GM23248 (cell line): ENCODE measurements around the gene DNAI1. TPM values are rescaled to one million over a fixed set of nuclear protein-coding genes. Genes with fewer than 3 reads are reported as not detected.

Experiments used
- DNase-seq: peaks from one replicate; pipeline ENCODE4 v3.0.0-alpha.2; 2015
- H2AFZ ChIP-seq: fragments of 200-600 bp; sonication (generic); 2 replicates; pipeline ENCODE4 v1.6.1; 2016; ENCODE audit warnings: antibody characterized with exemption
- H3F3A ChIP-seq: fragments of 200-600 bp; sonication (generic); 2 replicates; pipeline ENCODE4 v1.6.1; 2016; ENCODE audit warnings: mild to moderate bottlenecking, antibody characterized with exemption, mixed run types; ENCODE audit not compliant: insufficient read depth
- H3K27ac ChIP-seq: fragments of 200-600 bp; sonication (generic); 2 replicates; pipeline ENCODE4 v1.5.1; 2016; ENCODE audit warnings: mild to moderate bottlenecking
- H3K27me3 ChIP-seq: fragments of 200-600 bp; sonication (generic); replicated peaks from 2 replicates; pipeline ENCODE4 v1.6.1; 2016; ENCODE audit warnings: mild to moderate bottlenecking; ENCODE audit not compliant: insufficient read depth
- H3K36me3 ChIP-seq: fragments of 200-600 bp; sonication (generic); 2 replicates; pipeline ENCODE4 v1.6.1; 2016; ENCODE audit warnings: low read depth, mild to moderate bottlenecking
- H3K4me1 ChIP-seq: fragments of 200-600 bp; sonication (generic); 2 replicates; pipeline ENCODE4 v1.6.1; 2016; ENCODE audit warnings: mild to moderate bottlenecking; ENCODE audit not compliant: insufficient read depth
- H3K4me2 ChIP-seq: fragments of 200-600 bp; sonication (generic); one replicate; pipeline ENCODE4 v1.6.1; 2016; ENCODE audit warnings: mild to moderate bottlenecking; ENCODE audit not compliant: unreplicated experiment
- H3K4me3 ChIP-seq: fragments of 200-600 bp; sonication (generic); 2 replicates; pipeline ENCODE4 v1.5.1; 2016; ENCODE audit warnings: mild to moderate bottlenecking
- H3K79me2 ChIP-seq: fragments of 200-600 bp; sonication (generic); 2 replicates; pipeline ENCODE4 v1.6.1; 2016; ENCODE audit warnings: mild to moderate bottlenecking; ENCODE audit not compliant: insufficient read depth
- H3K9ac ChIP-seq: fragments of 200-600 bp; sonication (generic); 2 replicates; pipeline ENCODE4 v1.6.1; 2016; ENCODE audit warnings: mild to moderate bottlenecking
- H3K9me2 ChIP-seq: fragments of 200-600 bp; sonication (generic); 2 replicates; pipeline ENCODE4 v1.6.1; 2016; ENCODE audit warnings: mixed run types, mild to moderate bottlenecking, moderate library complexity; ENCODE audit not compliant: insufficient read depth
- H3K9me3 ChIP-seq: fragments of 200-600 bp; sonication (generic); one replicate; pipeline ENCODE4 v1.6.1; 2017; ENCODE audit warnings: low read depth
- H4K20me1 ChIP-seq: fragments of 200-600 bp; sonication (generic); 2 replicates; pipeline ENCODE4 v1.6.0; 2016; ENCODE audit not compliant: insufficient read depth
- EZH2 ChIP-seq: fragments of 200-600 bp; sonication (generic); IDR thresholded peaks from 2 replicates; pipeline ENCODE4 v1.6.1; 2018; ENCODE audit warnings: antibody characterized with exemption, mild to moderate bottlenecking; ENCODE audit not compliant: insufficient read depth, poor library complexity, severe bottlenecking
- EZH2phosphoT487 ChIP-seq: fragments of 200-600 bp; sonication (generic); IDR thresholded peaks from 2 replicates; pipeline ENCODE4 v1.6.1; 2018; ENCODE audit warnings: antibody characterized with exemption, moderate library complexity, mild to moderate bottlenecking, low read depth; ENCODE audit not compliant: insufficient read depth
- WGBS, 2 experiments: methylation state at CpG; one replicate each; pipeline ENCODE4 v1.1.6; 2015 to 2017; ENCODE audit warnings: low lambda C conversion rate in 2 of 2, low coverage in 1 of 2; ENCODE audit errors: missing lambda C conversion rate in 2 of 2; 5-methylcytosine and 5-hydroxymethylcytosine counted together
- in situ Hi-C: fragments of 300-500 bp; cut with MboI; formaldehyde crosslinking; loops from 2 replicates; pipeline ENCODE4 v1.15.0; 2020
- polyA plus RNA-seq: library from polyadenylated mRNA; unstranded; fragments of >200 nt; fragmentation: Nextera tagmentation; extraction: Ambion mirVana; gene quantifications from 2 replicates; pipeline ENCODE4 v1.2.1, GENCODE V29; 2016
- total RNA-seq: library from RNA; depleted of rRNA; stranded (reverse); fragments of >200 nt; shearing (Covaris generic); gene quantifications from 2 replicates; pipeline ENCODE4 v1.2.3, GENCODE V29; 2014

DNAI1 gene
- total and polyA plus RNA-seq, 2 experiments from 2014 or later = not detected

DNA sequence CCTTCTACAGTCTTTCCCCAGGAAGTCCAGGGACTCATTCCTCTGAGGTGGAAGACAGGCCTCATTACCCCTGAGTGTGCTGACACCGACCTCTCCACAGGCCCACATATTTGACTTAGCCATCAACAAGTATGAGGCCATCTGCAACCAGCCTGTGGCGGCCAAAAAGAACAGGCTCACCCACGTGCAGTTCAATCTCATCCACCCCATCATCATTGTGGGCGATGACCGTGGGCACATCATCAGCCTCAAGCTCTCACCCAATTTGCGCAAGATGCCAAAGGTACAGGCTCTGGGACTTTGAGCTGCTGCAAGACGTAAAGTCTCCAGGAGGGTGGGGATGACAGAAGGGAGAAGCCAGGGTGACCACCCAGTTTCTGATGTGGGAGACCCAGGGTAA, 58.6 kb downstream of the DNAI1 start:
- Histone ChIP-seq H3K4me1 (no peaks in the 10 kb centered on the region), H3K79me2 (no peaks in the 10 kb centered on the region), H4K20me1 (no peaks in the 10 kb centered on the region), H3K4me3 (no peak overlapping the region), H3K36me3 (no peaks in the 10 kb centered on the region), H2AFZ (no peak overlapping the region), H3K27ac (no peak overlapping the region), H3K9me2 (no peaks in the 10 kb centered on the region), H3K4me2 (no peak overlapping the region), H3K9me3 (no peaks in the 10 kb centered on the region), H3K27me3 (peaks cover 2% of the 10 kb centered on the region; the same call in 1 of the 2 replicates), H3K9ac (no peak overlapping the region), H3F3A (no peaks in the 10 kb centered on the region)
- TF ChIP-seq EZH2phosphoT487 (no peak), EZH2 (no peak)
- DNase-seq = no peak
- in situ Hi-C loops = loop anchor here (25.0 kb wide), 1 partner anchor 95 kb away; the partner anchor contains the start of genes DCTN3 and RPP25L
- 77 to 82% methylated on average over 7 of the region's 7 CpGs for WGBS, 2 experiments

DNA sequence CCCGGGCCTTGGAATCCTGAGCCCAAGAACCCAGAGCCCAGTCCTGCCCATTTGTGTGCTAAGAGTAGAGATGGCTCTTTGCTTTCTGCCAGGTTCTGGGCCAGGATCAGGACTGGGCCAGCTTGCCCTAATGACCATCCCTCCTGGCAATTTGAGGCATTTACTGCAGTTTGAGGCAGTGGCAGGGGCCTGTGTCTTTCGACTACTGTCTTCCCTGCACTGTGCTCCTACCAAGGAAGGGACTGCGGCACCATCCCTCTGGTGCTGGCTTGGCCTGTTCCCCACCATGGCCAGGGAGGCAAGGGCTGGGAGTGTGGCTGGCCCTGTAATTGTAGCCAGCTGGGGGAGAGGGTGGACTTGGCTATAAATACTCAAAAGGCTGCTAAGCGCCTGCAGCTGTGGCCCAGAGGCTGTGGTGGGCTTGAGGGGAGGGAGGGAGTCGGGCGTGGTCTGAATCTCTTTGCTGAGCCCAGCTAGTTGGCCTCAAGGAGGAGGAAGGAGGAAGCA, 59.6 kb downstream of the DNAI1 start:
- Histone ChIP-seq H3K27ac (no peak overlapping the region), H3F3A (no peaks in the 10 kb centered on the region), H3K4me2 (no peak overlapping the region), H3K79me2 (no peaks in the 10 kb centered on the region), H3K4me3 (no peak overlapping the region), H3K9me2 (no peaks in the 10 kb centered on the region), H3K9me3 (no peaks in the 10 kb centered on the region), H2AFZ (no peak overlapping the region), H3K4me1 (no peaks in the 10 kb centered on the region), H3K9ac (no peak overlapping the region), H3K27me3 (peaks cover 7% of the 10 kb centered on the region), H4K20me1 (no peaks in the 10 kb centered on the region), H3K36me3 (no peaks in the 10 kb centered on the region)
- no peak for DNase-seq
- TF ChIP-seq EZH2phosphoT487 (no peak), EZH2 (no peak)
- in situ Hi-C loops = loop anchor here (25.0 kb wide), 1 partner anchor 94 kb away; the partner anchor contains the start of genes DCTN3 and RPP25L
- 1 to 2% methylated on average over 6 of the region's 6 CpGs for WGBS, 2 experiments

DNA sequence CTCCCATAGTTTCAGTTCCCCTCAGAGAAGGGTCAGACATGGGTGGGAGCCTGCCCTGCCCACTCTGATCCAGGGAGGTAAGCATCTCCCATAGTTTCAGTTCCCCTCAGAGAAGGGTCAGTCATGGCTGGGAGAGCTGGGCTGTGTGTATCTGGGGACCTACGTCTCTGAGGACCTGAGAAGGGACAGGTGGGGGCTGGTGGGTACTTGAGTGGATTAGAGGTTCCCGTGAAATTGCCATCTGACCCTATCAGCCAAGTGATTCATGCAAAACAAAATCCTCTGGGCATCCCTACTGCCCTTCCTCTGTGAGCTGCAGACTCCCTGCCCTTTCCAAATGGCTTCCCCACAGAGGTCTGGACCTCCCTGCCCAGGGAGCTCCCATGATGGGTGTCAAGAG, 60.3 kb downstream of the DNAI1 start:
- Histone ChIP-seq H3K9me2 (no peaks in the 10 kb centered on the region), H3K4me2 (no peak overlapping the region), H3K79me2 (no peaks in the 10 kb centered on the region), H3K4me1 (no peaks in the 10 kb centered on the region), H3K27ac (no peak overlapping the region), H4K20me1 (no peaks in the 10 kb centered on the region), H3F3A (no peaks in the 10 kb centered on the region), H3K4me3 (no peak overlapping the region), H3K27me3 (peaks cover 7% of the 10 kb centered on the region), H2AFZ (no peak overlapping the region), H3K9ac (no peak overlapping the region), H3K9me3 (no peaks in the 10 kb centered on the region), H3K36me3 (no peaks in the 10 kb centered on the region)
- no peak for TF ChIP-seq EZH2
- no peak for TF ChIP-seq EZH2phosphoT487
- in situ Hi-C loops = loop anchor here (25.0 kb wide), 1 partner anchor 93 kb away; the partner anchor contains the start of genes DCTN3 and RPP25L
- no peak for DNase-seq
- WGBS, 2 experiments = 42 to 48% methylated on average over 2 of the region's 2 CpGs

DNA sequence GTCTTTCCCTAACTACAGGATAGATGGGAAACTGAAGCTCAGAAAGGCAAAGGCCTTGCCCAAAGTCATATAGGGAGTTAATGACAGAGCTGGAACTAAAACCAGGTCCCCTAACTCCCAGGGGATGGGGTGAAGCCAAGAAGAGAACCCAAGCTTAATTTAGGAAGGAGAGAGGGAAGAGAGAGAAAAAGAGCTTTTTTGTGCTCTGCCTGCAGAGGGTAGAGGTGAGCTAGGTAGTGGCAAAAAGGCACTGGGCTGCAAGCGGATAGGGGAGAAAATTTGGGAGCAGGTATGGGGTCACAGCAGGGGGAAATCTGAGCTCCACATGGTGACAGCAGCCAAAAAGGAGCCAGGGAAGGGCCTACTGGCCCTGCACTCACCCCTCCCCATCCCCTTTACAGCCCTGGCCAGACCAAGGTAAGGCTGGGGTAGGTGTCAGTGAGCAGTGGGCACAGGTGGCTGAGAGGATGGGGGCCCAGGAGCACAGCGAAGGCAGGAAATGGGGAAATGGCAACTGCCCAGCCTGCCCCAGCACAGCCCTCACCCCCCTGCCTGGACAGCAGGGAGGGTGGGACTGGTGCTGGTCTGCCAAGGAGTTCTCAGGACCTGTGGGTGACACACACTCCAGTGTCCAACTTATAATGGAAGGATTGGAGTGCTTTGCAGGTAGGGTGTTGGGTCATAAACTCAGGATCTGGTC, 60.9 kb downstream of the DNAI1 start:
- no peak for DNase-seq
- Histone ChIP-seq H3K4me3 (no peak overlapping the region), H3K9me2 (no peaks in the 10 kb centered on the region), H3K27me3 (peaks cover 12% of the 10 kb centered on the region), H3K4me1 (no peaks in the 10 kb centered on the region), H3K4me2 (no peak overlapping the region), H3K27ac (no peak overlapping the region), H3K79me2 (no peaks in the 10 kb centered on the region), H2AFZ (no peak overlapping the region), H3F3A (no peaks in the 10 kb centered on the region), H3K9me3 (no peaks in the 10 kb centered on the region), H3K36me3 (no peaks in the 10 kb centered on the region), H4K20me1 (no peaks in the 10 kb centered on the region), H3K9ac (no peak overlapping the region)
- no peak for TF ChIP-seq EZH2
- no peak for TF ChIP-seq EZH2phosphoT487
- 77 to 88% methylated on average over 2 of the region's 2 CpGs for WGBS, 2 experiments
- in situ Hi-C loops = loop anchor here (25.0 kb wide), 1 partner anchor 93 kb away; the partner anchor contains the start of genes DCTN3 and RPP25L
